CD14-positive monocyte (primary cell): ENCODE measurements around the gene C16orf54. TPM values are rescaled to one million over a fixed set of nuclear protein-coding genes. Genes with fewer than 3 reads are reported as not detected.
A peak's percentile ranks its signal among the peaks of the same experiment; 100 is the strongest.
"Not testable (repeated sequence)": the region's sequence is repeated elsewhere in the genome, so short reads cannot be mapped to it uniquely, and the experiment has no call there.

Source experiments
- DNase-seq, 3 donors: peaks; one replicate each; pipeline ENCODE4 v3.0.0-alpha.2; 2011 to 2022
- H2AFZ ChIP-seq: 2 replicates; pipeline ENCODE4 v1.6.0; 2012; ENCODE audit warnings: mild to moderate bottlenecking, low read depth, low read length, inconsistent platforms; ENCODE audit not compliant: insufficient read depth, poor library complexity, severe bottlenecking
- H3K27ac ChIP-seq, 2 donors: 1 replicate in 1 of 2; 2 replicates in 1 of 2; pipeline ENCODE4 v1.5.1; 2012 to 2013; ENCODE audit warnings: low read length in 2 of 2, control low read depth in 1 of 2, inconsistent platforms in 1 of 2, low read depth in 1 of 2, mild to moderate bottlenecking in 1 of 2
- H3K27me3 ChIP-seq, 2 donors: one replicate each; pipeline versions ENCODE4 v1.6.0 to v1.6.1; 2011 to 2013; ENCODE audit warnings: low read length in 2 of 2; ENCODE audit not compliant: control insufficient read depth in 2 of 2, insufficient read depth in 2 of 2
- H3K36me3 ChIP-seq, 2 donors: replicated peaks in 1 of 2; 1 replicate in 1 of 2; 2 replicates in 1 of 2; pipeline versions ENCODE4 v1.5.1 to v1.6.1; 2012 to 2013; ENCODE audit warnings: low read length in 2 of 2, control low read depth in 1 of 2, inconsistent platforms in 1 of 2, mild to moderate bottlenecking in 1 of 2; ENCODE audit not compliant: insufficient read depth in 2 of 2, control insufficient read depth in 1 of 2
- H3K4me1 ChIP-seq, 2 donors: 1 replicate in 1 of 2; 2 replicates in 1 of 2; pipeline versions ENCODE4 v1.5.1 to v1.6.1; 2012 to 2013; ENCODE audit warnings: low read length in 2 of 2, control low read depth in 1 of 2, inconsistent platforms in 1 of 2, mild to moderate bottlenecking in 1 of 2, moderate library complexity in 1 of 2; ENCODE audit not compliant: insufficient read depth in 2 of 2, control insufficient read depth in 1 of 2
- H3K4me2 ChIP-seq: replicated peaks from 2 replicates; pipeline ENCODE3; 2012; ENCODE audit warnings: low read length, moderate library complexity, mild to moderate bottlenecking; ENCODE audit not compliant: poor library complexity, severe bottlenecking; ENCODE audit errors: extremely low read depth
- H3K4me3 ChIP-seq, 3 experiments: fragments of 200-600 bp in 1 of 3; sonication (generic) in 1 of 3; replicated peaks in 1 of 3; 1 replicate in 2 of 3; 2 replicates in 1 of 3; pipeline ENCODE4 v1.5.1; 2011 to 2013; ENCODE audit warnings: low read length in 3 of 3, mild to moderate bottlenecking in 3 of 3, control low read depth in 2 of 3, low read depth in 2 of 3, inconsistent platforms in 1 of 3, moderate library complexity in 1 of 3
- H3K79me2 ChIP-seq: 2 replicates; pipeline ENCODE4 v1.6.0; 2012; ENCODE audit warnings: mild to moderate bottlenecking, control low read depth, inconsistent platforms, low read length, moderate library complexity; ENCODE audit not compliant: insufficient read depth
- H3K9ac ChIP-seq: 2 replicates; pipeline ENCODE4 v1.6.0; 2017; ENCODE audit warnings: low read length, mild to moderate bottlenecking; ENCODE audit not compliant: insufficient read depth, poor library complexity, severe bottlenecking
- H3K9me3 ChIP-seq, 2 donors: replicated peaks in 1 of 2; 1 replicate in 1 of 2; 2 replicates in 1 of 2; pipeline versions ENCODE4 v1.5.1 to v1.6.1; 2012 to 2013; ENCODE audit warnings: low read length in 2 of 2, control low read depth in 1 of 2; ENCODE audit not compliant: control insufficient read depth in 1 of 2, insufficient read depth in 1 of 2
- H4K20me1 ChIP-seq: 2 replicates; pipeline ENCODE4 v1.6.0; 2012; ENCODE audit warnings: mild to moderate bottlenecking, low read length, control low read depth, moderate library complexity; ENCODE audit not compliant: insufficient read depth
- H3K27ac Mint-ChIP-seq, 7 donors: one replicate each; pipeline ENCODE4 v1.8.0; 2020; ENCODE audit warnings: mild to moderate bottlenecking in 7 of 7, mixed read lengths in 7 of 7, moderate library complexity in 6 of 7, inconsistent platforms in 2 of 7
- H3K27me3 Mint-ChIP-seq, 3 donors: one replicate each; pipeline ENCODE4 v1.8.0; 2021 to 2022; ENCODE audit warnings: low read depth in 3 of 3, mild to moderate bottlenecking in 3 of 3, mixed read lengths in 3 of 3, moderate library complexity in 3 of 3, inconsistent platforms in 1 of 3
- H3K36me3 Mint-ChIP-seq, 2 donors: one replicate each; pipeline ENCODE4 v1.8.0; 2020; ENCODE audit warnings: mixed read lengths in 2 of 2, inconsistent platforms in 1 of 2, mild to moderate bottlenecking in 1 of 2
- H3K4me1 Mint-ChIP-seq: one replicate; pipeline ENCODE4 v1.8.0; 2020; ENCODE audit warnings: mild to moderate bottlenecking, mixed read lengths
- H3K4me3 Mint-ChIP-seq, 2 donors: one replicate each; pipeline ENCODE4 v1.8.0; 2020; ENCODE audit warnings: mild to moderate bottlenecking in 2 of 2, mixed read lengths in 2 of 2, moderate library complexity in 1 of 2
- H3K9me3 Mint-ChIP-seq, 7 donors: one replicate each; pipeline ENCODE4 v1.8.0; 2020 to 2022; ENCODE audit warnings: mixed read lengths in 7 of 7, mild to moderate bottlenecking in 6 of 7, moderate library complexity in 6 of 7, inconsistent platforms in 2 of 7
- WGBS: methylation state at CpG from one replicate; pipeline ENCODE4 v1.1.5; 2013; ENCODE audit warnings: missing lambda C conversion rate; ENCODE audit not compliant: insufficient coverage; 5-methylcytosine and 5-hydroxymethylcytosine counted together
- intact Hi-C, 2 donors: fragments of 100-400 bp; cut with micrococcal nuclease; formaldehyde crosslinking; loops; one replicate each; pipeline versions ENCODE4 v1.15.0 to v1.15.1; 2023
- polyA plus RNA-seq, 3 donors: library from polyadenylated mRNA; depleted of rRNA in 1 of 3; unstranded in 2 of 3; stranded (reverse) in 1 of 3; fragments of 300-500 nt in 2 of 3; fragments of >200 nt in 1 of 3; fragmentation: Illumina TruSeq in 2 of 3; gene quantifications; 1 replicate in 2 of 3; 2 replicates in 1 of 3; pipeline ENCODE4 v1.2.3, GENCODE V29; 2012 to 2021
- TF ChIP-seq, protein P1 (sequence below): fragments of 200-600 bp; IDR thresholded peaks from one replicate; pipeline ENCODE4 v1.8.0; 2022; ENCODE audit warnings: antibody characterized with exemption, mild to moderate bottlenecking

Gene C16orf54
- polyA plus RNA-seq, 3 donors = 24.6 to 32.0 (median 29.2) TPM

DNA sequence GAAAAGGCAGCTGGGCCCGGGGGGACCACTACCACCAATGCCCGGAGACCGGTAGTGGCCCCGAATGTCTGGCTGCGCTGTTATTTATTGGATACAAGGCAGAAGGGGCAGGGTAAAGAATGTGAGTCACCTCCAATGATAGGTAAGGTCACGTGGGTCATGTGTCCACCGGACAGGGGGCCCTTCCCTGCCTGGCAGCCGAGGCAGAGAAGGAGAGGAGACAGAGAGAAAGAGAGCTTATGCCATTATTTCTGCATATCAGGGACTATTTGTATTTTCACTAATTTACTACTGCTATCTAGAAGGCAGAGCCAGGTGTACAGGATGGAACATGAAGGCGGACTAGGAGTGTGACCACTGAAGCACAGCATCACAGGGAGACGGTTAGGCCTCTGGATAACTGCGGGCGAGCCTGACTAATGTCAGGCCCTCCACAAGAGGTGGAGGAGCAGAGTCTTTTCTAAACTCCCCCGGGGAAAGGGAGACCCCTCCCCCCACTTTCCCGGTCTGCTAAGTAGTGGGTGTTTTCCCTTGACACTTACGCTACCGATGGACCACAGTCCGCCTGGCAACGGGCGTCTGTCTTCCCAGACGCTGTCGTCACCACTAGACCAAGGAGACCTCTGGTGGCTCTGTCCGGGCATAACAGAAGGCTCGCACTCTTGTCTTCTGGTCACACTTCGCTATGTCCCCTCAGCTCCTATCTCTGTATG lies 24.5 kb downstream of the C16orf54 start:
- H3K27me3 ChIP-seq, H3K4me3 ChIP-seq, H3K27me3 Mint-ChIP-seq, H3K79me2 ChIP-seq, H3K9me3 Mint-ChIP-seq, H3K36me3 Mint-ChIP-seq, H4K20me1 ChIP-seq, H3K9ac ChIP-seq, H3K4me2 ChIP-seq, H3K36me3 ChIP-seq, H3K9me3 ChIP-seq, H3K27ac ChIP-seq, intact Hi-C loops: not testable (repeated sequence)
- Histone ChIP-seq H3K4me1 (peaks cover 9 to 12% of the 10 kb centered on the region in 2 donors), H2AFZ (peak overlapping the region; percentile 53)
- TF ChIP-seq, protein P1, sequence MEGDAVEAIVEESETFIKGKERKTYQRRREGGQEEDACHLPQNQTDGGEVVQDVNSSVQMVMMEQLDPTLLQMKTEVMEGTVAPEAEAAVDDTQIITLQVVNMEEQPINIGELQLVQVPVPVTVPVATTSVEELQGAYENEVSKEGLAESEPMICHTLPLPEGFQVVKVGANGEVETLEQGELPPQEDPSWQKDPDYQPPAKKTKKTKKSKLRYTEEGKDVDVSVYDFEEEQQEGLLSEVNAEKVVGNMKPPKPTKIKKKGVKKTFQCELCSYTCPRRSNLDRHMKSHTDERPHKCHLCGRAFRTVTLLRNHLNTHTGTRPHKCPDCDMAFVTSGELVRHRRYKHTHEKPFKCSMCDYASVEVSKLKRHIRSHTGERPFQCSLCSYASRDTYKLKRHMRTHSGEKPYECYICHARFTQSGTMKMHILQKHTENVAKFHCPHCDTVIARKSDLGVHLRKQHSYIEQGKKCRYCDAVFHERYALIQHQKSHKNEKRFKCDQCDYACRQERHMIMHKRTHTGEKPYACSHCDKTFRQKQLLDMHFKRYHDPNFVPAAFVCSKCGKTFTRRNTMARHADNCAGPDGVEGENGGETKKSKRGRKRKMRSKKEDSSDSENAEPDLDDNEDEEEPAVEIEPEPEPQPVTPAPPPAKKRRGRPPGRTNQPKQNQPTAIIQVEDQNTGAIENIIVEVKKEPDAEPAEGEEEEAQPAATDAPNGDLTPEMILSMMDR = peak; percentile 76
- peaks cover 11% of the 10 kb centered on the region for H3K4me1 Mint-ChIP-seq
- peak; percentile 49 to 78 (median 71) for DNase-seq
- H3K27ac Mint-ChIP-seq = peak overlapping the region in 5 of 7 donors; percentile 30 to 82 (median 53)
- peak overlapping the region; percentile 34 to 39 for H3K4me3 Mint-ChIP-seq
- WGBS = 17% methylated on average over 6 of the region's 24 CpGs

DNA sequence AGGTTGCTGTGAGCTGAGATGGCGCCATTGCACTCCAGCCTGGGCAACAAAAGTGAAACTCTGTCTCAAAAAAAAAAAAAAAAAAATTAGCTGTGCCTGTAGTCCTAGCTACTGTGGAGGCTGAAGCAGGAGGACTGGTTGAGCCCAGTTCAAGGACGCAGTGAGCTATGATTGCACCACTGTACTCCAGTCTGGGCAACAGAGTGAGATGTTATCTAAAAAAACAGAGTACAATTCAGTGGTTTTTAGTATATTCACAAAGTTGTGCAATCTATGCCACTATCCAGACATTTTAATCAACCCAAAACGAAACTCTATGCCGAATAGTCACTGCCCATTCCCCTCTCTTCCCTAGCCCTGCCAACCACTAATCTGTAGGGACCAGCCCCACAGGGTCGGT lies 25.1 kb downstream of the C16orf54 start:
- no peak overlapping the region for H3K4me2 ChIP-seq
- no peak overlapping the region for H3K9ac ChIP-seq
- H4K20me1 ChIP-seq = no peaks in the 10 kb centered on the region
- H3K79me2 ChIP-seq = no peaks in the 10 kb centered on the region
- Mint-ChIP-seq H3K36me3 (no peaks in the 10 kb centered on the region), H3K4me1 (peaks cover 11% of the 10 kb centered on the region), H3K4me3 (no peak overlapping the region), H3K27me3 (peaks cover 1 to 4% (median 2%) of the 10 kb centered on the region in 3 donors), H3K27ac (peak overlapping the region in 4 of 7 donors; percentile 40 to 82 (median 62)), H3K9me3 (peaks cover 0 to 2% (median 0%) of the 10 kb centered on the region in 7 donors)
- no peaks in the 10 kb centered on the region for H3K9me3 ChIP-seq
- TF ChIP-seq, protein P1 = no peak
- H3K36me3 ChIP-seq = no peaks in the 10 kb centered on the region
- no peaks in the 10 kb centered on the region for H3K27me3 ChIP-seq
- DNase-seq = peak in 1 of 3 donors; percentile 25
- no peak overlapping the region for H3K27ac ChIP-seq
- peaks cover 9 to 12% of the 10 kb centered on the region in 2 donors for H3K4me1 ChIP-seq
- no peak overlapping the region for H3K4me3 ChIP-seq
- peak overlapping the region; percentile 38 for H2AFZ ChIP-seq
- intact Hi-C loops = no loop called here
- 71% methylated on average over 1 of the region's 5 CpGs for WGBS
